ENCODE data around the gene ZFX. TPM values are rescaled to one million over a fixed set of nuclear protein-coding genes. Genes with fewer than 3 reads are reported as not detected.

The ZFX gene
- total RNA-seq, 1 donor from 2014 or later: 72.8 TPM

DNA sequence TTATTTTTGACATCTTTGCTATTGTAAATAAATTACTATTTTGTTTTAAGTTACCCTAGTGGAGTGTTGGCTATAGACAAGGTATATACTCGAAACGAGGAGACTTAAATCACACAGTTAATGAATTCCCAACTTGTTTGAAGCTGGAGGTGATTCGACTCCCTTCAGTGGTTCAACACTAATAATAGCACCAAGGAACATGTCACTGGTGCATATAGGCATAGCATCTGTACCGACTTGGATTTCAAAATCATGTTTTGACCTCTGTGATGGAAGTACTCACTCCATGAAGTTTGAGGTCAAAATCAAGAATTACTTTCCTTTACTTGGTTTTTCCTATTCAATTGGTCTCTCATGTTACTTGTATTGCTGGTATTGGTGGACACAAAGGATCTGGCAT, 66.5 kb downstream of the ZFX start:
- DNase-seq (ENCODE audit: low spot score): no peak
- H3K4me1 Mint-ChIP-seq (ENCODE audit: low read depth): no peaks in the 10 kb centered on the region
- no peak overlapping the region for H3K4me3 Mint-ChIP-seq (ENCODE audit: unreplicated experiment)
- no peak overlapping the region for H3K27ac Mint-ChIP-seq (ENCODE audit: unreplicated experiment)
- no peaks in the 10 kb centered on the region for H3K27me3 Mint-ChIP-seq (ENCODE audit: low read depth)
- no peaks in the 10 kb centered on the region for H3K9me3 Mint-ChIP-seq (ENCODE audit: low read depth)
- TF ChIP-seq, protein P1, sequence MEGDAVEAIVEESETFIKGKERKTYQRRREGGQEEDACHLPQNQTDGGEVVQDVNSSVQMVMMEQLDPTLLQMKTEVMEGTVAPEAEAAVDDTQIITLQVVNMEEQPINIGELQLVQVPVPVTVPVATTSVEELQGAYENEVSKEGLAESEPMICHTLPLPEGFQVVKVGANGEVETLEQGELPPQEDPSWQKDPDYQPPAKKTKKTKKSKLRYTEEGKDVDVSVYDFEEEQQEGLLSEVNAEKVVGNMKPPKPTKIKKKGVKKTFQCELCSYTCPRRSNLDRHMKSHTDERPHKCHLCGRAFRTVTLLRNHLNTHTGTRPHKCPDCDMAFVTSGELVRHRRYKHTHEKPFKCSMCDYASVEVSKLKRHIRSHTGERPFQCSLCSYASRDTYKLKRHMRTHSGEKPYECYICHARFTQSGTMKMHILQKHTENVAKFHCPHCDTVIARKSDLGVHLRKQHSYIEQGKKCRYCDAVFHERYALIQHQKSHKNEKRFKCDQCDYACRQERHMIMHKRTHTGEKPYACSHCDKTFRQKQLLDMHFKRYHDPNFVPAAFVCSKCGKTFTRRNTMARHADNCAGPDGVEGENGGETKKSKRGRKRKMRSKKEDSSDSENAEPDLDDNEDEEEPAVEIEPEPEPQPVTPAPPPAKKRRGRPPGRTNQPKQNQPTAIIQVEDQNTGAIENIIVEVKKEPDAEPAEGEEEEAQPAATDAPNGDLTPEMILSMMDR (IDR thresholded peaks at IDR 0.05): no peak
- peaks cover 15% of the 10 kb centered on the region for H3K36me3 Mint-ChIP-seq (ENCODE audit: low read depth)

DNA sequence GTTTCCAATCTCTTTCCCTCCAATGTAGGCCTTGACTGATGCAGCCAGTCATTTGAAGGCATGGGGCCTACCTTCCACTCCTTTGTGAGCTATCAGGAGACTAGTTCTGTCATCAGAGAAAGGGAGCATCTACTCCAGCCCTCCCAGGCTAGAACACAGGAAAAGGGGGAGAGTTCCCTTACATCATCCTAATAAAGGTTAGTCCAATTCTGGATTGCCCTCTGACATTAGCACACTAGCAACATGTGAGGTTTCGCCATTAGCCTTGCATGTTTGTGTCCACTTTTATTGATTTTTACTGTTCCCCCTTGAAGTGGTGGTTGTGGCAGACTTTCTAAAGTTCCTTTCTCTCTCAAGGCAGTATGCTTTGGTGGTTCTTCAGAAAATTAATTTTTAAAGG, 67.3 kb downstream of the ZFX start:
- no peaks in the 10 kb centered on the region for H3K9me3 Mint-ChIP-seq (ENCODE audit: low read depth)
- no peak for DNase-seq (ENCODE audit: low spot score)
- H3K4me3 Mint-ChIP-seq (ENCODE audit: unreplicated experiment): no peak overlapping the region
- H3K36me3 Mint-ChIP-seq (ENCODE audit: low read depth): peaks cover 13% of the 10 kb centered on the region
- TF ChIP-seq, protein P1 (IDR thresholded peaks at IDR 0.05): no peak
- H3K4me1 Mint-ChIP-seq (ENCODE audit: low read depth): no peaks in the 10 kb centered on the region
- no peaks in the 10 kb centered on the region for H3K27me3 Mint-ChIP-seq (ENCODE audit: low read depth)
- H3K27ac Mint-ChIP-seq (ENCODE audit: unreplicated experiment): no peak overlapping the region

DNA sequence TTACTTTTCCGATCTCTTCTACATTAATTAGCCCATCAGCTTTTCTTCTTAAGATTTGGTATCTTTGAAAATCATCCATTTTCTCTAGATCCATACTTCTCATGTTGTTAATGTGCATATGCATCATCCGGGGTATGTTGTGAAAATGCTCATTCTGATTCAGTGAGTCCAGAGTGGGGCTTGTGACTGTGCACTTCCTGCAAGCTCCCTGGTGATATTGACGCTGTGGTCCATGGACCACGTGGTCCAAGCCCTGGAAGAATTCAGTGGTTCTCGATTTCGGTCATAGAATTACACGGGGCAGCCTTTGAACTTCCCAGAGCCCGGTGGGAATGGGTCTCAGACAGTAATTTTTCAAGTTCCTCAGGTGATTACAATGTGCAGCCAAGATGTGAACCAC, 69.8 kb downstream of the ZFX start:
- Mint-ChIP-seq H3K36me3 (ENCODE audit: low read depth) (peaks cover 10% of the 10 kb centered on the region), H3K9me3 (ENCODE audit: low read depth) (no peaks in the 10 kb centered on the region), H3K27ac (ENCODE audit: unreplicated experiment) (no peak overlapping the region), H3K27me3 (ENCODE audit: low read depth) (no peaks in the 10 kb centered on the region), H3K4me3 (ENCODE audit: unreplicated experiment) (no peak overlapping the region), H3K4me1 (ENCODE audit: low read depth) (no peaks in the 10 kb centered on the region)
- DNase-seq (ENCODE audit: low spot score): no peak
- TF ChIP-seq, protein P1 (IDR thresholded peaks at IDR 0.05): no peak

DNA sequence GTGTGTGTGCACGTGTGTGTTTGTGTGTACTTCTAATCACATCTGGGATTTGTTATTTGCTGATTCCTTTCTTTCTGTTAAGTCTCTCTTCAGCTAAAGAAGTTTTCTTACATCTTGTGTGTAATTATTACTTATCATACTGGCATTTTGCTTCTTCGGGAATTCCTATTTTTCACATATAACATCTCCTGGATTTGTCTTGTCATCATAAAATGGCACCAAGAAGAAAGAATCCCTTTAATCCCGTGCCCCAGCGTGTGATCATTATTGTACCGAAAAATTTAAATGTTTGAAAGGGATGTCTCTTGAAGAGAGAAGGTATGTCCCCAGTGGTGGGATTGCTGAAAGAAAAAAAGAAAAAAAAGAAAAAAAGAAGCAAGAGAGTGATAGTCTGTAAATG, 72.3 kb downstream of the ZFX start:
- Mint-ChIP-seq H3K27me3 (ENCODE audit: low read depth) (no peaks in the 10 kb centered on the region), H3K4me3 (ENCODE audit: unreplicated experiment) (no peak overlapping the region), H3K27ac (ENCODE audit: unreplicated experiment) (no peak overlapping the region), H3K36me3 (ENCODE audit: low read depth) (peaks cover 9% of the 10 kb centered on the region), H3K4me1 (ENCODE audit: low read depth) (no peaks in the 10 kb centered on the region), H3K9me3 (ENCODE audit: low read depth) (peaks cover 6% of the 10 kb centered on the region)
- TF ChIP-seq, protein P1 (IDR thresholded peaks at IDR 0.05): no peak
- no peak for DNase-seq (ENCODE audit: low spot score)

DNA sequence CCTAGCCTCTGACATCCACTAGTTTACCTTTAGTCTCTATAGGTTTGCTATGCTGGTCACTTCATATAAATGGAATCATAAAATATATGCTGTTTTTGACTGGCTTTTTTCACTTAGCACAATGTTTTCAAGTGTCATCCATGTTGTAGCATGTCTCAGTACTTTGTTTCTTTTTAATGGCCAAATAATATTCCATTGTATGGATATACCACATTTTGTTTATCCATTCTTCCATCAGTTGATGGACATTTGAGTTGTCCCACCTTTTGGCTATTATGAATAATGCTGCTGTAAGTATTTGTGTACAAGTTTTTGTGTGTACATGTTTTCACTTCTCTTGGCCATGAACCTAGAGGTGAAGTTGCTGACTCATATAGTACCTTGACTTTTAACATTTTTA, 75.7 kb downstream of the ZFX start:
- TF ChIP-seq, protein P1 (IDR thresholded peaks at IDR 0.05): no peak
- Mint-ChIP-seq H3K4me3 (ENCODE audit: unreplicated experiment) (no peak overlapping the region), H3K9me3 (ENCODE audit: low read depth) (peaks cover 11% of the 10 kb centered on the region), H3K4me1 (ENCODE audit: low read depth) (peaks cover under 1% of the 10 kb centered on the region), H3K27ac (ENCODE audit: unreplicated experiment) (no peak overlapping the region), H3K36me3 (ENCODE audit: low read depth) (peaks cover 6% of the 10 kb centered on the region), H3K27me3 (ENCODE audit: low read depth) (no peaks in the 10 kb centered on the region)
- no peak for DNase-seq (ENCODE audit: low spot score)
